GM19043 (cell line): Measurements from ENCODE around the gene PLB1.

Source experiments
- ATAC-seq: cut with Tn5 transposase; IDR thresholded peaks from one replicate; pipeline ENCODE4 v1.9.1; 2021; ENCODE audit warnings: low read depth; ENCODE audit not compliant: unreplicated experiment

Gene PLB1

GRCh38 chr2:28637066-28638047 is 141.5 kb downstream of the PLB1 start:
- no peak for ATAC-seq

GRCh38 chr2:28638102-28638501 is 142.2 kb downstream of the PLB1 start:
- no peak for ATAC-seq

- no peak for ATAC-seq
Measured at GRCh38 chr2:28639092-28639691, 143.3 kb downstream of the PLB1 start.

- no peak for ATAC-seq
Measured at GRCh38 chr2:28639836-28640235, 144.0 kb downstream of the PLB1 start.

GRCh38 chr2:28640260-28640907 is 144.5 kb downstream of the PLB1 start:
- no peak for ATAC-seq

- no peak for ATAC-seq
Measured at GRCh38 chr2:28640908-28641300, 145.0 kb downstream of the PLB1 start.

- ATAC-seq, result no peak
Measured at GRCh38 chr2:28642796-28643195, 146.9 kb downstream of the PLB1 start.

- ATAC-seq, result no peak
Measured at GRCh38 chr2:28643327-28643726, 147.5 kb downstream of the PLB1 start.

GRCh38 chr2:28643911-28644334 is 148.1 kb downstream of the PLB1 start:
- ATAC-seq, result no peak

- ATAC-seq, result no peak
Measured at GRCh38 chr2:28644760-28645159, 148.9 kb downstream of the PLB1 start.

- ATAC-seq, result no peak
Measured at GRCh38 chr2:28645553-28645952, 149.7 kb downstream of the PLB1 start.

- ATAC-seq, result no peak
Measured at GRCh38 chr2:28647682-28648081, 151.8 kb downstream of the PLB1 start.

GRCh38 chr2:28648147-28648546 is 152.3 kb downstream of the PLB1 start:
- ATAC-seq, result no peak

- no peak for ATAC-seq
Measured at GRCh38 chr2:28648671-28649395, 153.0 kb downstream of the PLB1 start.

- no peak for ATAC-seq
Measured at GRCh38 chr2:28649481-28650265, 153.8 kb downstream of the PLB1 start.

GRCh38 chr2:28650266-28650584 is 154.4 kb downstream of the PLB1 start:
- no peak for ATAC-seq

- ATAC-seq, result no peak
Measured at GRCh38 chr2:28652217-28652616, 156.4 kb downstream of the PLB1 start.

- ATAC-seq, result no peak
Measured at GRCh38 chr2:28653892-28654662, 158.2 kb downstream of the PLB1 start.

- no peak for ATAC-seq
Measured at GRCh38 chr2:28654663-28655320, 158.9 kb downstream of the PLB1 start.
